Cerebellar cortex (tissue), 1 donor: ENCODE measurements around the gene POLDIP3.
"Not testable (repeated sequence)": the region's sequence is repeated elsewhere in the genome, so short reads cannot be mapped to it uniquely, and the experiment has no call there.

Experiments
- DNase-seq: peaks from one replicate; pipeline ENCODE4 v3.0.0-alpha.2; 2015; ENCODE audit warnings: low spot score

POLDIP3 gene

GRCh38 chr22:42617155-42617983 lies 2.7 kb upstream of the POLDIP3 start:
- DNase-seq, result no peak

GRCh38 chr22:42615860-42616175 lies 1.1 kb upstream of the POLDIP3 start:
- not testable (repeated sequence) for DNase-seq

GRCh38 chr22:42615092-42615859 lies 593 bp upstream of the POLDIP3 start:
- DNase-seq, result peak; percentile 96

GRCh38 chr22:42613872-42614301 lies 796 bp downstream of the POLDIP3 start:
- no peak for DNase-seq

- no peak for DNase-seq
Observed at GRCh38 chr22:42612336-42612735, 2.3 kb downstream of the POLDIP3 start.

- DNase-seq, result no peak
Observed at GRCh38 chr22:42611051-42611450, 3.6 kb downstream of the POLDIP3 start.

- DNase-seq, result no peak
Observed at GRCh38 chr22:42610186-42610585, 4.5 kb downstream of the POLDIP3 start.

GRCh38 chr22:42608823-42609361 lies 5.8 kb downstream of the POLDIP3 start:
- no peak for DNase-seq

GRCh38 chr22:42608136-42608822 lies 6.4 kb downstream of the POLDIP3 start:
- DNase-seq, result no peak

GRCh38 chr22:42607641-42608040 lies 7.0 kb downstream of the POLDIP3 start:
- DNase-seq, result not testable (repeated sequence)

GRCh38 chr22:42604403-42604802 lies 10.3 kb downstream of the POLDIP3 start:
- no peak for DNase-seq

GRCh38 chr22:42603427-42603826 lies 11.3 kb downstream of the POLDIP3 start:
- DNase-seq, result no peak

GRCh38 chr22:42602470-42602869 lies 12.2 kb downstream of the POLDIP3 start:
- no peak for DNase-seq

- no peak for DNase-seq
Observed at GRCh38 chr22:42601879-42602465, 12.7 kb downstream of the POLDIP3 start.

- no peak for DNase-seq
Observed at GRCh38 chr22:42596863-42597530, 17.7 kb downstream of the POLDIP3 start.

GRCh38 chr22:42596336-42596735 lies 18.3 kb downstream of the POLDIP3 start:
- peak; percentile 43 for DNase-seq

- DNase-seq, result no peak
Observed at GRCh38 chr22:42595434-42595833, 19.2 kb downstream of the POLDIP3 start.

- no peak for DNase-seq
Observed at GRCh38 chr22:42591987-42592386, 22.7 kb downstream of the POLDIP3 start.

GRCh38 chr22:42587588-42588175 lies 27.0 kb downstream of the POLDIP3 start:
- DNase-seq, result no peak

GRCh38 chr22:42586381-42586780 lies 28.3 kb downstream of the POLDIP3 start:
- no peak for DNase-seq

GRCh38 chr22:42585096-42585495 lies 29.6 kb downstream of the POLDIP3 start:
- no peak for DNase-seq
